ENCODE data around the gene PRSS2. TPM values are rescaled to one million over a fixed set of nuclear protein-coding genes. Genes with fewer than 3 reads are reported as not detected.

Gene PRSS2
- total RNA-seq, 1 experiment from 2014 or later = not detected

DNA sequence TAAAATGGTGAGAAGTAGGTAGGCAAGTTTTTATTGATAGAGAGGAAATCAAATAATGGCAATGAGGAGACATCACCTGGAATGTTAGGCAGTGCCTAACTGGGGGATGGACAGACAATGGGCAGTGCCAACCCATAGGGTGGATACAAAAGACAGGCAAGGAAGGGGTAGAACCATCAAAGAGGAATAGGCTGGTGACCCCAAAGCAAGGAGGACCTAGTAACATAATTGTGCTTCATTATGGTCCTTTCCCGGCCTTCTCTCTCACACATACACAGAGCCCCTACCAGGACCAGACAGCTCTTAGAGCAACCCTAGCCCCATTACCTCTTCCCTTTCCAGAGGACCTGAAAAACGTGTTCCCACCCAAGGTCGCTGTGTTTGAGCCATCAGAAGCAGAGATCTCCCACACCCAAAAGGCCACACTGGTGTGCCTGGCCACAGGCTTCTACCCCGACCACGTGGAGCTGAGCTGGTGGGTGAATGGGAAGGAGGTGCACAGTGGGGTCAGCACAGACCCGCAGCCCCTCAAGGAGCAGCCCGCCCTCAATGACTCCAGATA is 30.0 kb downstream of the PRSS2 start:
- DNase-seq (ENCODE audit: low read depth) = no peak

DNA sequence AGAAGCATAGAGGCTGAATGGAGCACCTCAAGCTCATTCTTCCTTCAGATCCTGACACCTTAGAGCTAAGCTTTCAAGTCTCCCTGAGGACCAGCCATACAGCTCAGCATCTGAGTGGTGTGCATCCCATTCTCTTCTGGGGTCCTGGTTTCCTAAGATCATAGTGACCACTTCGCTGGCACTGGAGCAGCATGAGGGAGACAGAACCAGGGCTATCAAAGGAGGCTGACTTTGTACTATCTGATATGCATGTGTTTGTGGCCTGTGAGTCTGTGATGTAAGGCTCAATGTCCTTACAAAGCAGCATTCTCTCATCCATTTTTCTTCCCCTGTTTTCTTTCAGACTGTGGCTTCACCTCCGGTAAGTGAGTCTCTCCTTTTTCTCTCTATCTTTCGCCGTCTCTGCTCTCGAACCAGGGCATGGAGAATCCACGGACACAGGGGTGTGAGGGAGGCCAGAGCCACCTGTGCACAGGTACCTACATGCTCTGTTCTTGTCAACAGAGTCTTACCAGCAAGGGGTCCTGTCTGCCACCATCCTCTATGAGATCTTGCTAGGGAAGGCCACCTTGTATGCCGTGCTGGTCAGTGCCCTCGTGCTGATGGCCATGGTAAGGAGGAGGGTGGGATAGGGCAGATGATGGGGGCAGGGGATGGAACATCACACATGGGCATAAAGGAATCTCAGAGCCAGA is 31.0 kb downstream of the PRSS2 start:
- DNase-seq (ENCODE audit: low read depth) = no peak

DNA sequence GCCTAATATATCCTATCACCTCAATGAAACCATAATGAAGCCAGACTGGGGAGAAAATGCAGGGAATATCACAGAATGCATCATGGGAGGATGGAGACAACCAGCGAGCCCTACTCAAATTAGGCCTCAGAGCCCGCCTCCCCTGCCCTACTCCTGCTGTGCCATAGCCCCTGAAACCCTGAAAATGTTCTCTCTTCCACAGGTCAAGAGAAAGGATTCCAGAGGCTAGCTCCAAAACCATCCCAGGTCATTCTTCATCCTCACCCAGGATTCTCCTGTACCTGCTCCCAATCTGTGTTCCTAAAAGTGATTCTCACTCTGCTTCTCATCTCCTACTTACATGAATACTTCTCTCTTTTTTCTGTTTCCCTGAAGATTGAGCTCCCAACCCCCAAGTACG is 31.5 kb downstream of the PRSS2 start:
- no peak for DNase-seq (ENCODE audit: low read depth)

DNA sequence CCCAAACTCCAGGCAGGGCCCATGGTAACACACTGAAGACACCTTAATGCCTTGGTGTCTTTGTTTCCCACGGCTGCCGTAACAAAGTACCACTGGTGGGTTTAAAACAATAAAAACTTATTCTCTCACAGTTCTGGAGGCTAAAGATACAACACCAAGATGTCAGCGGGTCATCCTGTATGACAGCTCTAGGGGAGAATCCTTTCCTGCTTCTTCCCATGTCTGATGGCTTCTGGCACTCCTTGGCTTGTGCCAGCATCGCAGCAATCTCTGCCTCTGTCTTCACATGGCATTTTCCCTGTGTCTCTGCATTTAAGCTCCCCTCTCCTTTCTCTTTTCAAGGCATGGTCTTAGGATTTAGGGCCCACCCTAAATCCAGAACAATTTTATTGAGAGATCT is 33.1 kb downstream of the PRSS2 start:
- DNase-seq (ENCODE audit: low read depth) = no peak

DNA sequence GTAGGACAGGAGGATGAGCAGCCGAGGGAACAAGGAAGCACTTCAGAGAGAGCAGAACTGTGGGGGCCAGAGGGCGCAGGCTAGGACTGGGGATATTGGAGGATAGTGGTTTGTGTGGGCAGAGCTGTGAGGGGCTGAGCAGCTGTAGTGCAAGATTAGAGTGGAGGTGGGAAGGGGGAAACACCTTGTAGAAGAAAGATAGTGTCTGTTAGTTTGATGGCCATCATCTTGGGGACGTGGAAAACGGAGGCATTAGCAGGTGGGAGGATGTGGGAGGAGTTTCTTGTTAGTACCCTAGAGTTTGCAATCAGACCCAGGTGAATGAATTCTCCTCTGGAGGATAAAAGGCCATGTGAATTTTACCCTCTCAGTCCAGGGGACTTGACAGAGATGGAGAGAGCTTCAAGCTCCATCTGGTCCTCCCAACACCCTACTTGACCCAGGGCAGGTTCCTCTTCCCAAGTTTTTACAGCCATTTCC is 34.0 kb downstream of the PRSS2 start:
- no peak for DNase-seq (ENCODE audit: low read depth)

DNA sequence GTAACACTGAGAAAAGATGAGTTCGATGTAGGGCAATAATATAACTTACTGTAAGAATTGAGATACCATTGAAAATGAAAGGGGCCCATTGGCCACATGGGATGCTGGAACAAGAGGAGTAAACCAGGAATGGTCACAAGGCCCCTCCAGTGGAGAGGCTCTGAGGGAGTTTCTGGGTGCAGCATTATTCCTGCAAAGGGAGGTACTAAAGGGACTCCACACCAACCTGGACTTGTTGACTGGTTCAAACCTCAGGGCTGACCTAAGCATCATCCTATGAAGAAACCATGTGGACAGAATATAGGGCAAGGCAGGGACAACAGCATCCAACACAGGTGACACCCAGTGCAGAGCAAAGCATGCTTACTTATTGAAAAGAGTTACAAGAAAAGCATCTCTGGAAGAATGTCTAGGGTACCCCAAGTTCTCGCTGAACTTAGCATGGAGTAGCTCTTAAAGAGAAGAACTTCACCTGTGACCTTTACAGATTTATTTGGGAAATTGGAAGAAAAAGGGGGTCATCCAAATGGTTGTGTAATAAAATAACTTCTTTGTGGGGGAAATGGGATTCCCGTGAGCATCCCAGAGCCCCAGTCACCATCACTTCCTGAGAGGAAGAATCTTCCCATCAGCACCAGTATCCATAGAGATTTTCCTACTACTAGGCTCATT is 34.7 kb downstream of the PRSS2 start:
- DNase-seq (ENCODE audit: low read depth) = no peak

DNA sequence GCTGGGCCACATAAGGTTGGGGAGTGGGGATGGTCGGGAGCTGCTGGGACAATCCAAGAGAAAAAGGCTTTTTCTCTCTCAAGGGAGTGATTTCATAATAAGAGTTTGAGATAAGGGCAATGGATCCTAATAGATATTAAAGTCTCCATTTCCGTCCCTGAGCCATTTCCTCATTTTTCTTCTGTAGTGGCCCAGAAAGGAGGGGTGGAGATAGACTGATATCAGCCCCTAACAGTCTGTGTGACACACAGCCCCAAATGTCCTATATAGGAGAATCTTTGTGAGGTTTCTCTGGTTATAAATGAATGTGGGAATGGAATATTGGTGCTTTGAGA is 35.2 kb downstream of the PRSS2 start:
- no peak for DNase-seq (ENCODE audit: low read depth)

DNA sequence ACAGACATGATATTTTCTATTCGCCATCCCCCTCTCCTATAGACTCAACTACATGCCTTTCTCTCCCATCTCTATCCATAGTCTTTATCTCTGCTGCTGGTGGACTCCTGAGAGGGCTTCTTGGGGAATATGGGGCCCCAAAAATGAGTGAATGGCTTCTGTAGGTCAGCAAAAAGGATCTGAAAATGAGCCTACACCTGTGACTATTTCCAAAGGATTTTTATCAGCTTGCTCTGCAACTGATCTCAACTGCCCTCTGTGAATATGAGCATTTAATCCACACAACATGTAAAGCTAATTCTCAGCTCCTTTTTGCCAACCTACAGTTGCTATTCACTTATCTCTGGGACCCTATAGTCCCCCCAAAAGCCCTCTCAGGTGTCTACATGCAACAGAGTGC is 36.2 kb downstream of the PRSS2 start:
- no peak for DNase-seq (ENCODE audit: low read depth)

DNA sequence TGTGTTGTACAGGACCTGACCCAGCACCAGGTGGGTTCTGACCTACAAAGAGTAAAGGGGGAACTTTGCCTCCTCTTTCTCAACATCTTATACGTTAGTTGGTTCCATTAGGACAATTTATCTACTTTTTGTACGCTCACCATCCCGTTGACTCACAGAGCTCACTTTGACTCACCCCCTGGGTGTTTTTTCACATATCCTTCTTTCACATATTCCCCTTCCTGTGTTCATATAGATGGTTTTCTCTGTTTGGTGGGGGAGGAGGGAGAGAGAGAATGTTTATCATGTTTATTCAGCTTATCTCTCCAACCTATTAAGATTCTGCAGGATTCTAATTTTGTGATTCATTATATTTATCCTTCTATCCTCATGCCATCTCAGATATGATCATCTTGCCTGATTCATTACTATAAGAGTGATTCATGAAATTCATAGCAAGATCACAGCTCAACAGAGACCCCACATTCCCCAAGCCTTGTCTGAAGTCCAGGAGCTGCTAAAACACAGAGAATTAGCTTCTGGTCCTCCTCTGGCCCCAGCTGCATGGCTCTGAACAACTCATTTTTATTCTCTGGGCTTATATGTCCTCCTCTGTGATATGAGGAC is 37.2 kb downstream of the PRSS2 start:
- peak; percentile 87 for DNase-seq (ENCODE audit: low read depth)

DNA sequence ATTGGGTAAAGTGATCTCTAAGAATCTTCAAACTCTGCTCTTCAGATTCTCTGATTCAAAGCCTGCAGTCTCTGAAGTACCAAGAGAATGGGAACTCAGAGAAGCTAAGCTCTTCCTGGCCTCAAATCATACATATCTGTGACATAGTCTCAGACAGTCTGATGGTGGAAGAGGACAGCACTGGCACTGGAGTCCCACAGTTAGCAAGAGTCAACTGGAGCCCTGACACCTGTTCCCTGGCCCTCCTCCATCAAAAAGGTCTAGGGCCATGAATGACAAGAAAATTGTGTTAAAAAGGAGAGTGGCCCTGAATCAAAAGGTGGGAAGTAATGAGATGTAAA is 37.7 kb downstream of the PRSS2 start:
- DNase-seq (ENCODE audit: low read depth) = no peak

DNA sequence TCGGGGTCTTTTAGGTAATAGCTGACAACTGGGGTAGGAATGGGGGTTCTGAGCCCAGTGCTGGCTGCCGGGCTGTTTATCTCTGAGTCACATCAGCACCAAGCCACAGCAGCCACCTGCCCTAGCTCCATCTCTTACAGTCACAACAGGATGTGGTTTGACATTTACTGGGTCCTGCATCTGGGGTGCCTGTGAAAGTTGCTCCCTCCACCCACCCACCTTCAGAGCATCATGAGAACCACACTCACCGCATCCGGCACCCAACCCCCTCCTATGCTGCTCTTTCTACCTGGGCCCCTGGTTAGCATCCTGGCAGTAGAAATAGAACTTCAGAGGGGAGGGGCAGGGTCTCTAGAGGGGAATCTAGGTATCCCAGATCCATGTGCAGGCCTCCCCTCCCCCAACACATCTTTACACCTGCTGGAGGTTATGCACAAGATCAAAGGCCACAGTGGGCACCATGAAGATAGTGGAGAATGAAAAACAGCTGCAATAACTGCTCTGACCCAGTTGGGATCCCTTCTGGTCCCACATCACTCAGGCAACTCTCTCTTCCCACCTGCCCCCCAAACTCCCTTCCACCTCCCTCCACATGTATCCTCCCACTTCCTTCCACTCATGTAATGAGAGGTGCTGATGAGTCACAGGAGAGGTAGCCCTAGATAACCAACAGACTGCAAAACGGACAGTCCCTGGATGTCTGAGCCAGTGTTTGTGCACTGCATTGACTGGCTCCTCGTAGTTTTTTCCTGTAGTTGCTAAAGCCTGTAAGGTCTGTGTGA is 38.2 kb downstream of the PRSS2 start:
- peak; percentile 95 for DNase-seq (ENCODE audit: low read depth)

DNA sequence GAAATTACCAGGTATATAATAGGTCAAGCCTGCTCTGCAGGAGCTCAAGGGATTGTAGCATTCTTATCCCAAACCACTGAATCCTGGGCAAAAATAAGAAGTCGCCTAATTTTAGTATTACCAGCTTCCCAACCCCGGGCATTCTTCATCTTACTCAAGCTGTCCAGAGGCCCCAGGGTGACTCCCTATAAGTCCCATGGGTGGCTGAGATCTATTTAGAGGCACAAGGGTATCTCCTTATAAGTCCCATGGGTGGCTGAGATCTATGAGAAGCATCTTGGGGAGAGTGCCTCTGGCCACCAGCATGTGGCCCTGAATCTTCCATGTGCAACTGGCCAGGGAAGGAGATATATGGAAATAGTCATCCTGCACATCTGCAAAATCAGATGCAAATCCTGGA is 38.9 kb downstream of the PRSS2 start:
- DNase-seq (ENCODE audit: low read depth) = no peak

DNA sequence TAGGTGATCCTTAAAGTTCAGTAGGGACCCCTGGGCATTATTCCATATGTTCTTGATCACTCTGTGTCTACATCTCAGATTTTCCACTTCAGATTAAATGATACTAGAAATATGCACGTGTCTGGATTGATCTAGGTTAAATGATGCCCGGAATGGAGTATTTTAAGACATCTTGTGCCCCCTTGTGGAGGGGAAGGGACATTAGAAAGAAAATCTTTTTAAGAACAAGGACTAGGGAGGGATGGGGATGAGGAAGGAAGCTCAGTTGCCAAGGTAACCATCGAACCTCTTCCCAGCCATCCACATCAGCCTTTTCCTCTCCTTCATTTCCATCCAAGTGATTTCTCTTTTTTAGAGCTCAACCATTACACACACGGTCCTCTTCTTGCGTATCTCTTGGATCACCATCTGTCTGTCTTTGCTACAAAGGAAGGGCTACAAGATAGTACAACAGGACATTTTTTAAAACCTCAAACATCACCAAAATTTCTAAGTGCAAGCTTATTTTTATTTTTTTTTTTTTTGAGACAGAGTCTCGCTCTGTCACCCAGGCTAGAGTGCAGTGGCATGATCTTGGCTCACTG is 40.5 kb downstream of the PRSS2 start:
- peak; percentile 84 for DNase-seq (ENCODE audit: low read depth)

DNA sequence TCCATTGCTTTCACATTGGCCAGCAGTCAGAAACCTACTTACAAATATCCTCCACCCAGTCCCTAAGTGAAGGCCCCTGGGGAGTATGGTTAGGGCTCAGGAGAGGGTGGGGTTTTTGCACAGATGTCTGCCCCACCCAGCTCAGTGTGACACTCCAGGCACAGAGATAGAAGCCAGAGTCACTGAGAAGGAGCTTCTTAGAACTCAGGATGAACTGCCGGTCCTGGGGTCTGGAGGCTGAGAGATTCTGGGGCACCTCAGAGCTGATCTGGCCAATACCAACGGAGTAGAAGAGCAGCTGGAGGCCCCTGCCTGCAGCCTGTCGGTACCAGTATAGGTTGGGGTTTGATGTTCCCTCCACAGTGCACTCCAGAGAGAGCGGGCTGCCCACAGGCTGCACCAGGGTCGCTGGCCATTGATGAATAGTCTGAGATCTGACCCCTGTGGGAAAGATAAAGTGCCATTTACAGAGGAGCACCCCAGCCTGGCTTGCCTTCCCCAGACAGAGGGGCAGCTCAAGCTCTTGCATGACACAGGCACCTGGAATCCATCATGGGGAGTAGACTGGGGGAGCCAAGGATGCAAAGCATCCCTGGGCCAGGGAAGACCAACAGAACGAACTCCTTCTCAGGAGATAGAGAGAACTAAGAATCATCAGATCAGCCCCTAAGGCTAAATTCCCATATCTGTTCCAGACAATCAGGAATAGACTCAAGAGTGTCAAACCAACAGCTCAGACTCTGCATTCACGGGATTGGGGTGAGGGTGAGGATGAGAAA is 41.9 kb downstream of the PRSS2 start:
- no peak for DNase-seq (ENCODE audit: low read depth)

DNA sequence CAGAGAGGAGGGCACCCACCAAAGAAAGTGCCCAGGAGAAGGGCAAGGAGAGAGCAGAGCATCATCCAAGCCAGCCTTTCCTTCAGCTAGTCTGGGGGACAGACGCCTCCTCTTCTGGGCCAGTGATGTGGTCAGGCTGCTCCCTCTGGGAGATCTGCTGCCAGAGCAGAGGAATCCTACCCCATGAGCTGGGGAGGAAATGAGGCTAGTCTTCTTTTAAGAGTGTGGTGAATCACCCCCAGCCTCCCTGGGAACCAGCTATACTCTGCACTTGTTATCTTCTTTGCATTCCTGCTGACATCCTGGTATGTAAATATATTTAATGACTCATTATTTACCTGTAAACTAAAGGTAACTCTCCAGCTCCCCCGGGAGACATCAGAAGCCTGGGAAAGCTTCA is 42.5 kb downstream of the PRSS2 start:
- peak; percentile 91 for DNase-seq (ENCODE audit: low read depth)

DNA sequence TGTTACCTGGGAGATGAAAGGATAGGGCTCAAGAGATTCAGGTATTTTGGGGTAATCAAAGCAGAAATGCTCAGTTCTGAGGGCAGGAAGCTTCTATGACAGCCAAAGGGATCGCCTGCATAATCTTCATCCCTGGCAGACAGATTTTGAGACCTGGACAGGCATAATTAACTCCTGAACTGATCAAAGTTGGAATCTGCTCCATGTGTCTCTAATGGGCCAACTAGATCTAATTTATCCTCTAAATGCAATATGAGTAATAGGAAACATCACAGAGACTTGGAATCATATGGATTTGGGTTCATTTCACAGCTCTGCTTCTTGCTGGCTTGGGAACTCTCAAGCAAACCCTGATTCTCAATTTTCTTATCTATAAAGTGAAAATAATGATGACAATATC is 42.9 kb downstream of the PRSS2 start:
- DNase-seq (ENCODE audit: low read depth) = no peak

DNA sequence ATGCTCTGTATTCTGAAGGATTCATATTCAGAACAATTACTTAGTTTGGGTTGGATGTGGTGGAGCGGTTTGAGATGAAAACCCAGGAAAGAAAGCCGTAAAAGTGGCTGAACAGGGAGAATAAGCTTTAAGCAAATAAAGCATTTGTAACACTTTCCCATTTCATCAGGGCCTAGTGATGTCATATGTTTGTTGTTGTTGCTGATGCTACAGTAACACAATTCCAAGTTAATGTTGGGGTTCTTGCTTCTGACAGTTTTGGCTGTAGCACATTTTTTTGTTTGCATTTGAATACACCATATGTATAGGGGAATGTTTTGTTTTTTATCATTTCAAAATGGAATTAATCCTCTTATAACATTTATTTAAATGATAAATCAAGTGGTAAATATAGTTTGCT is 43.7 kb downstream of the PRSS2 start:
- DNase-seq (ENCODE audit: low read depth) = no peak

DNA sequence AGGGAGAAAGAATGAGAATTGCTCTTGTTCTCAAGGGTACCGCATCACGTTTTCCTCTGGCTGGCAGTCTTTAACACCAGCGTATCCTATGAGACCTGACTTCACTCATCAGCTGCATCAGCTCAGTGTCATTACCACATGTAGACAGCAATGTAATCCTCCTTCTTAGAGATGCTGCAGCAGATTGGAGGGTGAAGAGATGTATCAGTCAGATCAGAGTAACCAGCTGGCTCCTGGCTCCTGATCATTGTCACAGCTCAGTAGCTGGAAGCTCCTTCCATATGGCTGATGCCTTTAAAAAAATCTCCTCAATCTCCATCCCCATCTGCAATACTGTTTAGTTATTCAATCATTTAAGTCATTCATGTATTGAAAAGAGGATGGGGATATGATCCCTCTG is 44.4 kb downstream of the PRSS2 start:
- no peak for DNase-seq (ENCODE audit: low read depth)

DNA sequence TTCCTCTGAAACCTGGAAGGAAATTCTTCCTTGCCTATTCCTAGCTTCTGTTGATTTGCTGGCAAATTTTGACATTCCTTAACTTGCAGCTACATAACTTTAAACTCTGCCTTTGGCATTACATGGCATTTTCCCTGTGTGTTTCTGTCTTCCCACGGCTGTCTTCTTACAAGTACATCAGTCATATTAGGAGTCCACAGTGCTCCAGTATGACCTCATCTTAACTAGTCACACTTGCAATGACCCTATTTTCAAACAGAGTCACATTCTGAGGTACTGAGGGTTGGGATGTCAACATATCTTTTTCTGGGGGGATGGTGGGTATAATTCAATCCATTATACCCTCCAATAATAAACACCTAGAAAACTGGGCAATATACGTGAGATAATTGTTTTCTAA is 46.7 kb downstream of the PRSS2 start:
- no peak for DNase-seq (ENCODE audit: low read depth)

DNA sequence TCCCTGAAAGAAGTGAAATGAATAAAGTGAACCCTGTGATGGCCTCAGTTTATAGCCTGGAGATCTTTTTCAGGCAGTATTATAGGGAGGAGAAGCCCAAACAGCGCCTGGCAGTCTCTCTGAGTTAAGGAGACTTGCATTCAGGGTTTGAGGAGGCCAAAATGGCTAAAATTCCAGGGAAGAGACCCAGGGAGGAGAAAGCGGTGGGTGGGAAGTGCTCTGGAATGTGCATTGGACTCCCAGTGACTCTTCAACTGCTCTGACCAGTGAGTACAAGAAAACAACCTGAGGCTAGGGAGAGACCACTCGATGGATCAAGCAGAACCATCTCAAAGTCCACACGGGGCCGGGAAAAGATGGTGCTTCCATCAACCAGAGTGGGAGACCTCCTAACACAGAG is 48.8 kb downstream of the PRSS2 start:
- DNase-seq (ENCODE audit: low read depth) = no peak

DNA sequence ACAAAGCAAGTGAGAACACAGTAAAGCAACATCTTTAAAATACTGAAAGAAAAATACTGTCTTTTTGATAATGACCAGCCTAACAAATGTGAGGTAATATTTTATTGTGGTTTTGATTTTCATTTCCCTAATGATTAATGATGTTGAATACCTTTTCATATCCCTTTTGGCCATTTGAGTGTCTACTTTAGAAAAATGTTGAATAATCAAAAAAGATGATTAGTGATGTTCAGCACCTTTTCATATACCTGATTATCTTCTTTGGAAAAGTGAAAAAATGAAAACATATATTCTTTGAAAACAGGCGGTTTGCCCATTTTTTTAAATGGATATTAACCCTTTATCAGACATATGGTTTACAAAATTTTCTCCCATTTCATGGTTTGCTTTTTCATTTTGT is 51.9 kb downstream of the PRSS2 start:
- DNase-seq (ENCODE audit: low read depth) = no peak

Data from HT1080 (cell line).